ENCODE results near the gene OXSM. TPM values are rescaled to one million over a fixed set of nuclear protein-coding genes. Genes with fewer than 3 reads are reported as not detected.

Gene OXSM
- total and polyA plus RNA-seq, 2 experiments from 2014 or later: 1.3 to 2.2 TPM

DNA sequence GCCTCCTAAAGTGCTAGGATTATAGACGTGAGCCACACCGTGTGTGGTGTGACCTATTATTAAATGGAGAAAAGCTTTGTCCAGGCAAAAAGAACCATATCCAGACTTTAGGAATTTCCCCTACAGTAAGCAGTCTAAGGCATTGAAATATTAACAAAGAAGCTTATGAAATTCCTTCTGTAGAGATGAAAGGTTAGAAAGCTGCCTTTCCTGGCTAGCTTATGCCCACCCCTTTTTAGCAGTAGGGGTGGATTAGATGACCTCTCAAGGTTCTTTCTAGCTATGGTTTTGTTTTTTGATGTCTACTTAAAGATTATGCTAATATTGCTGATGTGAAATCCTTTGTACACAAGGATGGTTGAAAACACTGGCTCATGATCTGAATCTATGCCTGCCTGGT is 13.9 kb downstream of the OXSM start:
- Mint-ChIP-seq H3K36me3 (ENCODE audit: low read depth) (no peaks in the 10 kb centered on the region), H3K4me3 (no peak overlapping the region), H3K4me1 (no peaks in the 10 kb centered on the region), H3K9me3 (no peaks in the 10 kb centered on the region), H3K27ac (no peak overlapping the region), H3K27me3 (ENCODE audit: insufficient read depth, low read depth, poor library complexity) (no peaks in the 10 kb centered on the region)
- Histone ChIP-seq H3K27me3 (ENCODE audit: insufficient read depth) (no peaks in the 10 kb centered on the region), H3K4me2 (no peak overlapping the region), H3F3A (replicated peaks; ENCODE audit: low read depth) (no peaks in the 10 kb centered on the region), H2AFZ (no peak overlapping the region), H3K9me2 (ENCODE audit: insufficient read depth) (peaks cover 6% of the 10 kb centered on the region; the same call in 1 of the 2 replicates), H3K36me3 (ENCODE audit: insufficient read depth) (no peaks in the 10 kb centered on the region), H3K27ac (ENCODE audit: low read depth) (no peak overlapping the region), H3K79me2 (replicated peaks; ENCODE audit: insufficient read depth) (no peaks in the 10 kb centered on the region), H3K4me3 (no peak overlapping the region), H3K4me1 (ENCODE audit: insufficient read depth) (no peaks in the 10 kb centered on the region), H4K20me1 (replicated peaks; ENCODE audit: insufficient read depth) (no peaks in the 10 kb centered on the region)
- no peak for DNase-seq (ENCODE audit: low spot score)
- no peak for ATAC-seq
- no peak for TF ChIP-seq ZNF114 (CRISPR knock-in tag; IDR thresholded peaks at IDR 0.05)

DNA sequence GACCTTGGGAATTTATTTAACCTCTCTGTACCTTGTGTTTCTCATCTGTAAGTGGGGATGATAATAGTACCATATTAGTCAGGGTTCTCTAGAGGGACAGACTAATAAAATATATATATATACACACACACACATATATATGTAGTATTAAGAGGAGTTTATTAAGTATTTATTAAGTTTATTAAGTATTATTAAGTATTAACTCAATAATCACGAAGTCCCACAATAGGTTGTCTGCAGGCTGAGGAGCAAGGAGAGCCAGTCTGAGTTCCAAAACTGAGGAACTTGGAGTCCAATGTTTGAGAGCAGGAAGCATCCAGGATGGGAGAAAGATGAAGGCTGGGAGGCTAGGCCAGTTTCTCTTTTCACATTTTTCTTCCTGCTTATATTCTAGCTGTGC is 14.8 kb downstream of the OXSM start:
- no peak overlapping the region for H3K27ac ChIP-seq (ENCODE audit: low read depth)
- H3F3A ChIP-seq (replicated peaks; ENCODE audit: low read depth): no peaks in the 10 kb centered on the region
- H3K4me3 ChIP-seq: no peak overlapping the region
- ATAC-seq (no peak), DNase-seq (ENCODE audit: low spot score) (no peak)
- H3K4me3 Mint-ChIP-seq: no peak overlapping the region
- no peaks in the 10 kb centered on the region for H4K20me1 ChIP-seq (replicated peaks; ENCODE audit: insufficient read depth)
- H3K27me3 ChIP-seq (ENCODE audit: insufficient read depth): no peaks in the 10 kb centered on the region
- H2AFZ ChIP-seq: no peak overlapping the region
- H3K4me2 ChIP-seq: no peak overlapping the region
- no peaks in the 10 kb centered on the region for H3K9me3 Mint-ChIP-seq
- H3K9me2 ChIP-seq (ENCODE audit: insufficient read depth): peaks cover 6% of the 10 kb centered on the region; the same call in 1 of the 2 replicates
- no peaks in the 10 kb centered on the region for H3K4me1 ChIP-seq (ENCODE audit: insufficient read depth)
- no peaks in the 10 kb centered on the region for H3K36me3 ChIP-seq (ENCODE audit: insufficient read depth)
- no peak overlapping the region for H3K27ac Mint-ChIP-seq
- H3K27me3 Mint-ChIP-seq (ENCODE audit: insufficient read depth, low read depth, poor library complexity): no peaks in the 10 kb centered on the region
- no peaks in the 10 kb centered on the region for H3K36me3 Mint-ChIP-seq (ENCODE audit: low read depth)
- no peaks in the 10 kb centered on the region for H3K4me1 Mint-ChIP-seq
- TF ChIP-seq POLR2AphosphoS5 (IDR thresholded peaks at IDR 0.05; ENCODE audit: low read depth) (no peak), ZNF462 (CRISPR knock-in tag; IDR thresholded peaks at IDR 0.05) (no peak), JUNB (IDR thresholded peaks at IDR 0.05; ENCODE audit: unreplicated experiment) (no peak)
- no peaks in the 10 kb centered on the region for H3K79me2 ChIP-seq (replicated peaks; ENCODE audit: insufficient read depth)
